Kasumi-1 (cell line): ENCODE measurements around the gene FAM168A.
A peak's percentile ranks its signal among the peaks of the same experiment; 100 is the strongest.
"Not testable (repeated sequence)": the region's sequence is repeated elsewhere in the genome, so short reads cannot be mapped to it uniquely, and the experiment has no call there.

Source experiments
- DNase-seq, 2 experiments: peaks; one replicate each; lab custom pipeline; 2025; lab: John Stamatoyannopoulos, UW

Gene FAM168A

GRCh38 chr11:73596547-73596946, 1.4 kb downstream of the FAM168A start:
- no peak for DNase-seq

- no peak for DNase-seq
Measured at GRCh38 chr11:73592640-73593039, 5.3 kb downstream of the FAM168A start.

GRCh38 chr11:73591743-73592142, 6.2 kb downstream of the FAM168A start:
- no peak for DNase-seq

GRCh38 chr11:73590991-73591390, 6.9 kb downstream of the FAM168A start:
- no peak for DNase-seq

GRCh38 chr11:73586791-73587190, 11.1 kb downstream of the FAM168A start:
- DNase-seq = no peak

- DNase-seq = no peak
Measured at GRCh38 chr11:73585834-73586575, 11.9 kb downstream of the FAM168A start.

- DNase-seq = no peak
Measured at GRCh38 chr11:73584831-73585230, 13.1 kb downstream of the FAM168A start.

- DNase-seq = no peak
Measured at GRCh38 chr11:73582653-73583052, 15.3 kb downstream of the FAM168A start.

GRCh38 chr11:73580749-73581148, 17.2 kb downstream of the FAM168A start:
- DNase-seq = not testable (repeated sequence)

- no peak for DNase-seq
Measured at GRCh38 chr11:73579641-73580434, 18.1 kb downstream of the FAM168A start.

GRCh38 chr11:73578592-73579185, 19.2 kb downstream of the FAM168A start:
- peak; percentile 7 to 56 for DNase-seq

GRCh38 chr11:73577496-73577917, 20.4 kb downstream of the FAM168A start:
- no peak for DNase-seq

GRCh38 chr11:73576185-73576614, 21.7 kb downstream of the FAM168A start:
- DNase-seq = no peak

GRCh38 chr11:73571982-73572381, 25.9 kb downstream of the FAM168A start:
- DNase-seq = not testable (repeated sequence)

- DNase-seq = no peak
Measured at GRCh38 chr11:73570415-73571114, 27.3 kb downstream of the FAM168A start.

- DNase-seq = no peak
Measured at GRCh38 chr11:73566977-73567755, 30.7 kb downstream of the FAM168A start.

- no peak for DNase-seq
Measured at GRCh38 chr11:73566422-73566821, 31.5 kb downstream of the FAM168A start.

- DNase-seq = no peak
Measured at GRCh38 chr11:73565804-73566203, 32.1 kb downstream of the FAM168A start.

- DNase-seq = no peak
Measured at GRCh38 chr11:73564903-73565302, 33.0 kb downstream of the FAM168A start.

- no peak for DNase-seq
Measured at GRCh38 chr11:73563539-73564200, 34.2 kb downstream of the FAM168A start.

- DNase-seq = no peak
Measured at GRCh38 chr11:73559743-73560142, 38.2 kb downstream of the FAM168A start.
